IPS-NIHi7 (cell line): ENCODE data around the gene STK16.
"Not testable (repeated sequence)": the region's sequence is repeated elsewhere in the genome, so short reads cannot be mapped to it uniquely, and the experiment has no call there.

ENCODE experiments used
- DNase-seq: peaks from one replicate; pipeline ENCODE4 v3.0.0; 2012; ENCODE audit warnings: mixed read lengths; ENCODE audit errors: extremely low spot score

The STK16 gene

GRCh38 chr2:219243291-219243761 is 2.0 kb upstream of the STK16 start:
- no peak for DNase-seq

GRCh38 chr2:219244789-219245147 is 511 bp upstream of the STK16 start:
- no peak for DNase-seq

GRCh38 chr2:219245899-219246230 is 586 bp downstream of the STK16 start:
- no peak for DNase-seq

GRCh38 chr2:219246559-219246958 is 1.3 kb downstream of the STK16 start:
- no peak for DNase-seq

- DNase-seq: no peak
Measured at GRCh38 chr2:219247678-219248642, 2.7 kb downstream of the STK16 start.

DNA sequence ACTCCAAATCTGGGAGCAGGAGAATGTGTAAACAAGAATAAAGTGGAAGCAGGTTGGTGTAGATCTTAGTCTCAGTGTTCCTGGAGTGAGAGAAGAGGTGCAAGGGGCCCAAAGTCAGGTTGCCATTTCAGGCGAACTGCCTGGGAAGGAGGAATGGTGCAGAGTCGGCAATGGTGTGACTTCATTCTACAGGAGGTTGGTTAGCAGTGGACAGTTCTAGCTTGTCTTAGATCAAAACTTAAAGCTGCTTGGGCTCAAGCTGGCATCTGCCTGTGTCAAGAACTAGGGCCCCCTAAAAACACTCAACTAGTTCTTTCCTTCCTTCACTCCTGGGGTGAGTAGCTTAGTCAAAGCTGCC is 3.5 kb downstream of the STK16 start:
- DNase-seq: no peak

DNA sequence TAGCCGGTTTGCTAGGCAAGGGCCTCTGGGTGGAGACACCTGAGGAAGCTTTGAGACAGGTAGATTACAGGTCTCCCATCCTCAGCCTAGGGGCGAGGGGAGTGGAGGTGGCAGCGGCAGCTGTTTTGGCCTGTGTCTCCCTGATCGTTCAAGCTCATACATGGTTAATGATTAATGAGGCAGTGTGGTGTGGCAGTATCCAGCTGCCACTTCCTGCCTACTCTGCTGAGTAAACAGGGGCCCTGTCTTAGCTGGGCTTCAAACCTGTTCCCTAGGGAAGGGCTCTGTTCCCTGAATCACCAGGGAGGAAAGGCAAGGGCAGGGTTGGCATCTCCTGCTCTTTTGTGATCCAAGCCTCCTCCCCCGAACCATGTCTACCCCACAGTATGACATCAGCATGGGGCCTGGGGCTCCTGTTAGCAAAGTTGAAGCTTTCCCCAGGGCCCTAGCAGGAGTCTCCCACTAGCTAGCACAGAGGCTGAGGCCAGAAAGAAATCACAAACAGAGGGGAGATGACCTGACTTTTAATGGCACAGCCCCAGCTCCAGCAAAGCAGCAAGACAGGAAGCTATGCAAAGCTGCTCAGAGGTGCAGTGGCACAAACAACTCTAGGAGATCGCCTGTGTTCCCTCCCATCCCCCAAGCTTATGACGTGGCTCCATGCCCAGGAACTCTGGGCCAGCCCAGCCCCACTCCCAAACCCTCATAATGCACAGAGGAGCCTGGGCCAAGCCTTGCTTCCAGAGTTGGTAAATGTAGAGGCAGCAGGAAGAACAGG is 4.1 kb downstream of the STK16 start:
- no peak for DNase-seq

- no peak for DNase-seq
Measured at GRCh38 chr2:219250049-219250781, 4.9 kb downstream of the STK16 start.

DNA sequence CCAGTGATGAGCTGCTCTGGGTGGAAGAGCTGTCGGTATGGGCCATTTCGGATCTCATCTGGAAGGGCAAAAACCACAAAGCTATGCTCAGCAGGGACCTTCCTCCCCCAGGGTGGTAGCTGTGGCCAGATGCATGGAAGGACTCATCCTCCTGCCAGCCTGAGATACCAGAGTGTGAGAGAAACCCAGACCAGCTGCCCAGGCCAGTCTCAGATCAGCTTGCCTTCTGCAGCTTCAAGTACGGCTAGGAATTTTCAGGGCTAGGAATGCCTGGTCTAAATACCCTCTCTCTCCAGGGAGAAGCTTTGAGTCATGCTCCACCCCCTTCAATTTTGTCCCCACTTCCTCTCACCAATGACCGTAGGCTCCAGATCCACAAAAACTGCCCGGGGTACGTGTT is 6.4 kb downstream of the STK16 start:
- no peak for DNase-seq

DNA sequence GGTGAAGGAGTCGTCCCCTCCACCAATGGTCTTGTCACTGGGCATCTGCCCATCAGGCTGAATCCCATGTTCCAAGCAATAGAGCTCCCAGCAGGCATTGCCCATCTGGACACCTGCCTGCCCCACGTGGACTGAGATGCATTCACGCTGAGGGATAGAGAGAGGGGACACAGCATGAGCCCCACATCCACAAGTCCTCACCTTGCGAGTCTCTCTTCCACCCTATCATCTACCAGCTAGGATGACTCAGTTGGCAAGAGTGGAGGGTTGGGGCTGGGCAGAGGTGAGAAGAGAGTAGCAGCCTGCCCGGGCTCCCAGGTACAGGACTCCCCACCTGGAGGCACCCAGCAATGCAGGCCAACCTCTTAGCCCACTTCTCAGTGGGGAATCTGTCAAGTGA is 6.8 kb downstream of the STK16 start:
- no peak for DNase-seq

DNA sequence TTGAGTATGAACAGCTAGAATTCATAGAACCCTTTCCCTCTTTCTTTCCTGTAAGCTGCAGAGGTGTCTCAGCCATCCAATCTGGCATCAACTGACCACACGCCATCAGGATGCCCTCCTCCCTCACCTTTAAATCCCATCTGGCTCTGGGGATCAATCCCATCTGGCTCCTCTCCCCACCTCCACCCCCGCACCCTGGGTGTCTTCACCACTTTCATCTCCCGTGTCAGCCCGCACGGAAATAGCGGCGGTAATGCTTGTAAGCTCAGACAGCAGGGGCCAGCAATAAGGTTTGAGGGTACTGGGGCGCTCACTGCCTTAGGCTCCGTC is 7.3 kb downstream of the STK16 start:
- DNase-seq: no peak

DNA sequence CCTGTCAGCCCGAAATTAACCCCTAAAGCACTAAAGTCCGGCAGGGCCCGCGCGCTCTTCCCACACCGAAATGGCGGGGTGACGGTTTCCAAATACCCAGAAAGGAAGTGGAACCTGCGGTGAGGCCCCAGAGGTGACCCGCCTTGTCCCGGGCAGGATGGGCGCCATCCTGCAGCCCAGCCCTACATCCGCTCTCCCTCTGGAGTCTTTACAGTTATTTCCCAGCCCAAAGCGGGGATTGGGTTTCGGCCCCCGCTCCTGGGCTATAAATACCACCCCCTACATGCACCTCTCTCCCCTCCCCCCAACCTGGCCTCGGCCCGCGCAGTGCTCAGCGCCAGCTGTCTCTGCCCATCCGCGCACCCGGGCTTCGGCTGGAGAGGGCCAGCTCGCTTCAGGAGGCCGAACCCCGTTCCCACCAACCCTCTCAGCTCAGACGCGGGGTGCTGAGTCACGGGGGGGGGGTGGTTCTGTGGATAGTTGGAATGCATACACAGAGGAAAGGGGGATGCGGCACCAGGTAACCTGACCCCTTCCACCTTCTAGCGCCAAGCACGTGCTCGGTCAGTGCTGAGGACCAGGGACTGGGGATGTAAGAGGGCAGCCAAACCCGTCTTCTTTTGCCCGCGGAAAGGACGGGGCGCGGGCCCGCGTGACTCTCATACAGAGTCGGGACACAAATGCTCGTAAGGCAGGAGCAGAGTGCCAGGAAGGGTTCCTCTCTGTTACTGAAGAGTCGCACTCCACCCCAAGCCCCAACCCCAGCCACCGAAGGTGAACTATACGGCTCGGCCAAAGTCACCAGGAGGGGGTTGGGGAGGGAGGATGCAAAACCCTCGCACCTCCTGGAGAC is 7.8 kb downstream of the STK16 start, which contains the start of gene TUBA4B:
TUBA4B (plus strand) TSS at position 344 of the 853 bp plus-strand sequence; CDS start at position 509, 165 bp downstream.
- DNase-seq: peak; percentile 41

DNA sequence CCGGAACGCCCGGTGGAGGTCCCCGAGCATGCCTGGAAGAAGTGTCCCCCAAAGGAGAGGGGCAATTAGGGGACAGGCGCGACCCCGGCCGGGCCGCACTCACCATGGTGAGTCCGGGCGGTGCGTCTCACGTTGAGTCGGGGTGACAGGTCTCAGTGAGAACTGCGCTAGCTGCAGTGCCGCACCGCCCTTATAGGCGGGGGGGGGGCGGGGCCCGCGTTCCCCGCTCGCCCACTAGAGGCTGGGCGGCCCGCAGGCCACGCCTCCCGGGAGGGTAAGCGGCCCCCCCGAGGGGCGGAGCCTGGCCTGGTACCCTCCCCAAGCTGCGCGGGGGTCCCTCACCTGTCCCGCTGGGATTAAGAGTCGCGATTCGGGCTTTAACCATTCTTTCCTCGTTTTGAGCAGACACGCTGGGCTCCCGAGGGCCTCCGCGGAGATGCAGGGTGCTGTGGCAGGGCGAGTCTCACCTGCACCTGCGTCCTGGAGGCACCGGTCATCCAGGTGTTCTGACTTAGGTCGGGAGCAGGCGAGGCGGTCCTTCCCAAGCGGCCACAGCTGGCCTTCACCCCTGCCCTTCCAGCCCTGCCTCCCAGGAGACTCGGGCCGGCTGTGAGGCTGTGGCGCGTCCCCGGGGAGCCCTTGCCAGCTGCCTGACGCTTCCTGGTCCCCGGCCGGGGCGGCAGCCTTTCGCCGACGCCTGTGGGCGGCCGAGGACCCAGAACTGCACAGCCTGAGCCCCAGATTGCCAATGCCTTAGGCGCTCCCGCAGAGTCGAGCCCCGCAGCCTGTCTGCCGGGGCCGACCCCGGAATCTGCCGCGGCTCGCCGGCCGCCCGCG is 8.7 kb downstream of the STK16 start, which contains the start of gene TUBA4A:
TUBA4A (minus strand) TSS at position 166 of the 837 bp plus-strand sequence; CDS start at position 106, 60 bp downstream.
- peak; percentile 96 for DNase-seq

GRCh38 chr2:219254590-219255201 is 9.4 kb downstream of the STK16 start:
- DNase-seq: no peak

DNA sequence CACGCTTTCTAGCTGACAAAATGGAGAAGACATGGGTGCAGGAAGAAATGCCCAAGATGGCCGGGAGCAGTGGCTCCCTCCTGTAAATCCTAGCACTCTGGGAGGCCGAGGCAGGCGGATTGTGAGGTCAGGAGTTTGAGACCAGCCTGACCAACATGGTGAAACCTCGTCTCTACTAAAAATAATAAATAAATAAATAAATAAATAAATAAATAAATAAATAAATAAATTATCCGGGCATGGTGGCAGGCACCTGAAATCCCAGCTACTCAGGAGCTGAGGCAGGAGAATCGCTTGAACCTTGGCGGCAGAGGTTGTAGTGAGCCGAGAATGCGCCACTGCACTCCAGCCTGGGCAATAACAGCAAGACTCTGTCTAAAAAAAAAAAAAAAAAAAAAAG is 13.7 kb downstream of the STK16 start:
- not testable (repeated sequence) for DNase-seq

GRCh38 chr2:219261024-219261855 is 16.0 kb downstream of the STK16 start:
- DNase-seq: no peak

- DNase-seq: no peak
Measured at GRCh38 chr2:219266232-219266631, 21.0 kb downstream of the STK16 start.

GRCh38 chr2:219266886-219267285 is 21.6 kb downstream of the STK16 start:
- no peak for DNase-seq

DNA sequence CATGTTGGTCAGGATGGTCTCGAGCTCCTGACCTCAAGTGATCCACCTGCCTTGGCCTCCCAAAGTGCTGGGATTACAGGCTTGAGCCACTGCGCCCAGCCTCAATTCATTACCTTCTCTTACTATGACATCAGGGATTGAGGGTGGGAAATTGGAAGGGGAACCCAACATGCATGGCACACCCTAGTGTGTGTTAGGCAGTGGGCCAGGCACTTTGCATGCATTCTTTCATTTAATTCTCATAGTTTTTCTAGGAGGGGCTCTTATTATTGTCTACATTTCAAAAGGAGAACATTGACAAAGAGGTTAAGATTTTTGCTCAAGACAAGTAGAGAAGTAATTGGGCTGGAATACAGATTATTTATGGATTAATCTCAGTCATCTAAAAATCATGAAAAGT is 23.0 kb downstream of the STK16 start:
- no peak for DNase-seq
